Germinal center (tissue), 1 donor: ENCODE measurements around the gene KCNJ12.

ENCODE experiments used
- DNase-seq: peaks from one replicate; pipeline ENCODE4 v3.0.0; 2012; ENCODE audit warnings: mixed read lengths, low spot score

KCNJ12 gene

GRCh38 chr17:21368545-21369246 lies 7.5 kb upstream of the KCNJ12 start:
- DNase-seq: no peak

DNA sequence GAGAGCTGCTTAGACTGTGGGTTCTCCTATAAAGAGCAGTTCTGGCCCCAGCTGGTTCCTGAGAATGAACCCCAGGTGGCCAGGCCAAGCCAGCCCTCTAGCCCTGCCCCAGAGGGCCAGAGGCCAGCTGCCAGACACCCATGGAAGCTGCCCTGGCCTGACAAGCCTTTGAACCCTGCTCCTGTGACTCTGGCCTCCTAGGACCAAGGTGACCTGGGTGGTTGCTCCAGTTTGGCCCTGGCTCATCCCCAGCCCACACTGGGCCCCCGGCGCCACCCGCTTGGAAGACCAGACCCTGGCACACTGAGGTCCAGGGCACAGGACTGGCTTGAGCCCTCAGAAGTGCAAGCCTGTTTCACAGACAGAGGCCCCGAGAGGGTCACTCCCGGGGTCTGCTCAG lies 6.8 kb upstream of the KCNJ12 start:
- no peak for DNase-seq

- DNase-seq: no peak
These were observed 5.7 kb upstream of the KCNJ12 start for GRCh38 chr17:21370430-21370829.

GRCh38 chr17:21371511-21372081 lies 4.6 kb upstream of the KCNJ12 start:
- DNase-seq: no peak

DNA sequence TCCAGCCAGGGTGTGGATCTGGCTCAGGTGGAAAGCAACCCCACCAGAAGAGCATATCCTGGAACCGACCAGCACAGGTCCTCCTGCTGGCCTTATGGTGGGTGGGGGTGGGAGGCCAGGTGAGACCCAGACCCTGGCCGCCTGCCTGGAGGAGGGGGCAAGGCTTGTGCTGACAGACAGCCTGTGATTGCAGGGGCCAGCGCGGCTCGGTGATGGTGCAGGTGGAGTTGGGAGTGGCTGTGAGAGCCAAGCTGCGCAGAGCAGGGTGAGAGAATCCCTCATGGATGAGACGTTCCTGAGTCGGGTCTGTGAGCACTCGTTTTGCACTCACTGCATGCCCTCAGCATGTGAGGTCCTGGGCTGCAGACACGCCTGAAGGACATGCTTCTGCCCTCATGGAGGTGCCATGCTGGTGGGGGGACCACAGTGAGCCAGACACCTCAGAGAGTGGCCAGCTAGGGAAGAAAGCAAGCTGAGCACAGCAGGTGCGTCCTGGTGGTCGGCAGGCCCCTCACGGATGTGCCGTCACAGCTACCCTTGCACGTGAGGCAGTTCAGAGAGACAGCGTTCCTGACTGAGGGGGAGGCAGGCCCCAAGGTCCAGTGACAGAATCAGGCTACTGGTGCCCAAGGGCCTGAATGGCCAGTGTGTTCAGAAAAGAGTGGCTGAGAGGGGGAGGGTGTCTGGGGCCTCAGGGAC lies 3.8 kb upstream of the KCNJ12 start:
- DNase-seq: no peak

GRCh38 chr17:21373036-21373435 lies 3.1 kb upstream of the KCNJ12 start:
- DNase-seq: no peak

DNA sequence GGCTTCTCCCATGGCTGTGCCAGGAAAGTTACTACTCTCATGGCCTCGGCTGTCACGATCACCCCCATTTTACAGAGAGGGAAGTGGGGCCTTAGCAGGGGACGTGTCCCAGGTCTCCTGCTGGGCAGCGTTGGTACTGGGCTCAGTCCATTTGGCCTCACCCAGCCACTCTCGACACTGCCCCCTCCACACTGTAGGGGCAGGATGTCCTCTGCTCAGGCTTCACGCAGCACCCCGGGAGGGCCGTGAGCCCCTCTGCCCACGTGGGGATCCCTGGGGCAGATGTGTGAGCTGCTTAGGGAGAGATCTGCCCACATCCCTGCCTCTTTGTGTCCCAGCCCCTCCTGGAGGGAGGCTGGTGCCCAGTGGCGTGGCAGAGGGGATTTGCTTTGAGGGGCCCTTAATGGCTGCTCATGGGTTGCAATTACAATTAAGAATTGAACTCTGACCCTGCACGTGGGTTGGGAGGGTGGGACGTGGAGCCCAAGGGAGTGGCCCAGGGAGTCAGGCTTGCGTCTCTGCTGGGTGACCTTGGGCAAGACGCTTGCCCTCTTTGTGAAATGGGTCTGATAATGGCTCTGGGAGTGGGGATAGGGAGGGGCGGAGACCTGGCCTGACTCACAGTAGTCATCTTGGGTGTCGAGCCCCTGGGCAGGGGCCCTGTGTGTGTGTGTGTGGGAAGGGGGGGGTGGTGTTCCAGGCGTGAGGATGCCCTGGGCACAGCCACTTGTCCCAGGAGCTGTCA lies 2.3 kb upstream of the KCNJ12 start:
- no peak for DNase-seq

DNA sequence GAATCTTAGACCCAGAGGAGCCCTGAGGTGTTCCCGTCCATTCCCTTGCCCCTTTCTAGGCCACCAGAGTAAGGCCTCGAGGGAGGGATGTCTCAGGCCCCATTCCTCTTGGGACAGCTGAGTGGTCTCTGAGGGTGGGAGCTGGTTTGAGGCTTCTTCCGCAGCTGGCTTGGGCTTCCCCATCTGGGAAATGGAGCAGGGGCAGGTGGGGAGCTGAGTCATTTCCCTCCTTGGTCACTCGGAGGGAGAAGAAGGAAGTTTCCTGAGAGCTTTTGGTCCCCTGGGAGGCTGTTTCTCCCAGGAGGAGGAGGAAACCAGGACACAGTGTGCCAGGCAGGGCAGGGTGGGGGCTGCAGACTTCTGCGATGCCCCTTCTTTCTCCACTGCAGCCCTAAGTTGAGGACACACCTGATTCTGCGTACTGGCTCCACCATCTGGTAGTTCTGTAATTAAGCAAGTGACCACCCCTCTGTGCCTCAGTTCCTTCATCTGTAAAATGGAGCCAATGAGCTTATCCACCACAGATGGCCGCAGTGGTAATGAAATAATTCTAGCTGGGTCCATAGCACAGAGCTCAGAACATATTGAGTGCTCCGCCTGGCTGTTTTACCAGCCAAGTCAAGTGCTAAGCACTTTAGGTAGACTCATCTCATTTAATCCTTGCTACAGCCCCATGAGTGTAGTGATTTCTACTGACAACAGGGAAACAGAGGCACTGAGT lies 1.6 kb upstream of the KCNJ12 start:
- no peak for DNase-seq

- DNase-seq: no peak
These were observed 996 bp upstream of the KCNJ12 start for GRCh38 chr17:21375162-21375560.

GRCh38 chr17:21375757-21376080 lies 438 bp upstream of the KCNJ12 start:
- no peak for DNase-seq

DNA sequence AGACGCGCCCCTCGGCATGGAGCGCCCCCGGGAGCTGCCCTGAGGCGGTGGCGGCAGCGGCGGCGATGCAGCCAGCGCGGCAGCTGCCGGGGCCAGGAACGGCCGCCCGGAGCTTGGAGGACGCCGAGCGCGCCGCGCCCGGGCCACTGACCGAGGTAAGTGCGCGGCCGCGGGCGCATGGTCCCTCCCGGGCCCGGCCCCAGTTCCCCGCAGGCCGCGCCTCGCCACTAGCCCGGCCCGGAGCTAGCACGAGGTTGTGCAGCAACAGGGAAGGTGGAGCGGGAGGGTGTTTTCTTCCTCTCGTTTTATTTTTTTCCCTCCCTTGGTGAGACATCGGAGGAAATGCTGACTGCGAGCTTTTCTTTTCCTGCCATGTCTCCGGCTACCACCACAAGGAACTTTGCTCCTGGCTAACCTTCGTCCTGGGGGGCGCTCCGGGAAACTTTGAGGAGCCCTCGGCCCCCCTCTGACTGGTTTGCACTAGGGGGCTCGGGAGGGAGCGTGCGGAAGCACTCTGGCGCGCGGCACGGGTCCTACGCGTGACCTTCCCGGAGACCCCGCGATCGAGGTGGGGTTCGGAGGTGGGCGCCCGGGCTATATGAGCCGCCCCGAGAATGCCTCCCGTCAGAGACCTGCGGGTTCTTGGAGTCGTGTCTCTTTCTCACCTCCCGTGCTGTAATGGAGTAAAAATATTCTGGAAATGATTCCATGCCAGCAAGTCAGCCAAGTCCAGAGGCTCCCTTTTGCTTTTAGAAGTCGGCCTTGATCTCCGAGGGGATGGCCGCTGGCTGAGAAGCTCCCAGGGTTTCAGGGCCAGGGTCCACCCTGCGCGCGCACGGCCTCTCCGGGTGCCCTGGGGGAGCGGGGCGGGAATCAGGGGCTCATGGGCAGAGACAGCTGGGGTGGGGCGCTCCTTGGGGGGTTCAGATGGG lies 868 bp downstream of the KCNJ12 start:
- no peak for DNase-seq

GRCh38 chr17:21377705-21378396 lies 1.7 kb downstream of the KCNJ12 start:
- DNase-seq: no peak

DNA sequence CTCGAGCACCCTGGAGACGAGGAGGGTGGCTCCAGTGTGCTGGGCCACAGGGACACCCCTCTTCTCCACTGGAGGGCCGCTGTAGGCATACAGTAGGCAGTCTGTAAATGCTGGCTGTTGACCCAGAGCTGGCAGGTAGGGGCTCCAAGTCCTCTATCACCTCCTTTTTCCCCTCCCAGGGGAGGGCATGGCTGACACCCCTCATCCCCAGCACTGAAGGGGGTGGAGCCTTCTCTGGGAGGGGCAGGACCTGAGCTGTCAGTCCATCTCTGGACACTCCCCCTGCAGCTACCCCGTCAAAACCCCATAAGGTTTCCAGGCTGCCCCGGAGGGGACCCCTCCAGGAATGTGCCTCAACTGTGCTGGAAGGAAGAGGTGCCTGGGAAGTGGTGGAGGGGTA lies 2.4 kb downstream of the KCNJ12 start:
- DNase-seq: no peak

DNA sequence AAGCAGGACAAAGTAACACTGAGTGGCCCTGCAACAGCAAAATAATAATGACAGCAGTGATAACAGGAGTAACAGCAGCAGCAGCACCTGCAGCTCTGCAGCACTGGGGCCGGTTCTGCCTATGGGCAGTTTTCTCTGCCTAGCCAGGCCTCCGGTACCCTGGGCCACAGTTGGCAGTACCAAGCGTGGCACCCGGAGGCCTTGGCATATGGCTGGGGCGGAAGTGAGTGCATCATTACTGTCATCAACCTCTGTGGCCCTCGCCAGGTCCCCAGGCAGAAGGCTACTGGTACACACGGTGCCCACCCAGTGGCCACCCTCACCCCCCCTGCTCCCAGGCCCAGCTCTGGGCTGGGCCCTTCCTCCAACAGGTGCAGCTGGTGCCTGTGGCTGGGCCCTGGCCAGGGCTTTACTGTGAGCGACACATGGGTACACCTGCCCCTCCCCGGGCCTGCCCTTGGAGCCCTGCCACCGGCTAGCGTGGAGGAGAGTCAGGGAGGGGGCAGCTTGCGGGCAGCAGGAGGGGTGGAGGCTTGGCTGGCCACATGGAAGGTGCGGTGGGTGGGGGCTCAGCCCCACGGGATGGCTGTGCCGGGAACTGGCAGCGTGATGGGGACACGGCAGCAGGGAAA lies 3.0 kb downstream of the KCNJ12 start:
- no peak for DNase-seq

- no peak for DNase-seq
These were observed 4.5 kb downstream of the KCNJ12 start for GRCh38 chr17:21380659-21381058.

DNA sequence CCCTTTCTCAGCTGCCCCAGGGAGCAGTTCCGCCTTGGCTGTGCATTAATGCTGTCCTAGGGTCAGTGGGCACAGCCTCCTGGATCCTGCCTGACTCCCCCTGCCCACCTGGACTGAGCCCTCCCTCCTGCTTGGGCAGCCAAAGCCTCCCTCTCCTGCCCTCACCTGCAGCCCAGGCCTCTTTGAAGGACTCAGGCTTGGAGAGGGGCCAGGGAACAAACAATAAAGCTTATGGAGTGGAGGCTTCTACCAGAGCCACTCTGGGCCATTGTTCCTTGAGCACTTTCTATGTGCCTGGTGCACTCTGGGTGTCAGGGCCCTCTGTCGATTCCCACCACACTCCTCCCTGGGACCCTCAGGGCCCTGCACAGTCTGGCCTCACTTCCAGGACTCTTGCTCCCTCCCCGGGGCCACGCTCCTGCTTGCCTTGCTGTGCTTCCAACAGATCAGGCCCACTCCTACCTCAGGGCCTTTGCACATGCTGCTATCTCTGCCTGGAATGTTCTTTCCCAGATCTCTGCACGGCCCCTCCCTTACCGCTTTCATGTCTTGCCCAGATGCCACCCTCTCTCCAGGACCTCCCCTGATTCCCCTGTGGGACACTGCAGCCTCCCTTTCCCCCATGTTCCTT lies 5.0 kb downstream of the KCNJ12 start:
- DNase-seq: no peak

DNA sequence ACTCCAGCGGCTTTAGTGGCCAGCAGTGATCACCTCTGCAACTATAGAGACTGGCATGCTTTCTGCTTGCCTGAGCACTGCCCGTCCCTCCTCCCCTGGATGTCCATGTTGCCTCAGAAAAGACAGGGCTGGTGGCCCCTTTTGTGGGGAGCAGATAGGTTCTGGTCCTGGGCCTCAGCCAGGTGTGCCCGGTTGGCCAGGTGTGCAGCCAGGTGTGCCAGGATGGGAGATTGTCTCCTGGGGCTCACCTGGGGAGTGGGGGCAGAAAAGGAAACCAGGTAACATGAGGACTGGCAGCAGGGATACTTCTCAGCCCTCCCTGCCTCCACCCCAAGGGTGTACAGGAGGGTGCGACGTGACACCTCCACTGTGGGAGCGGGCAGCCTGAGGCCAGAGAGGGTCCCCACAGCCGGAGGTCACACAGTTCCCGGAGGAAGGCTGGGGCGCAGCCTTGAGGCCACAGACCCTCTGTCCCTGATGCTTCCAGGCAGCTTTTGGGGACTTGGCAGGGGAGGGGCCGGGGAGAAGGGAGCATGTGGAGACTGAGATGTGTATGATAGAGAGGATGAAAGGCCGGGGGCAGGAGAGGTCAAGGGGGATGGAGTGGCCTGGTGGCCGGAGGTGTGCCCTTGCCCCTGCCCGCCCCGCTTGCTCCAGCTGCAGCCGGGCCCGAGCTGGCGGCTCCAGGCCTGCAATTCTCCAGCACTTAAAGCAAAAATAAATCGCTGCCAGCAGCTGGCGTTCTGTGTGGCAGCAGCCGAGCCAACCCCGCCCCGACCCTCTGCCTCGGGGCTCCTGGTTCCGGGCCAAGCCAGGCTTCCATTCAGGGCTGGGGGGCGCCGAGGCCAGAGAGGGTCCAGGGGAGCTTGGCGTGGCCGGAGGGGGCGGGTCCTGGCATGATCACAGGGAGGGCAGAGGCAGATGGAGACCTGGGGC lies 6.7 kb downstream of the KCNJ12 start:
- no peak for DNase-seq

DNA sequence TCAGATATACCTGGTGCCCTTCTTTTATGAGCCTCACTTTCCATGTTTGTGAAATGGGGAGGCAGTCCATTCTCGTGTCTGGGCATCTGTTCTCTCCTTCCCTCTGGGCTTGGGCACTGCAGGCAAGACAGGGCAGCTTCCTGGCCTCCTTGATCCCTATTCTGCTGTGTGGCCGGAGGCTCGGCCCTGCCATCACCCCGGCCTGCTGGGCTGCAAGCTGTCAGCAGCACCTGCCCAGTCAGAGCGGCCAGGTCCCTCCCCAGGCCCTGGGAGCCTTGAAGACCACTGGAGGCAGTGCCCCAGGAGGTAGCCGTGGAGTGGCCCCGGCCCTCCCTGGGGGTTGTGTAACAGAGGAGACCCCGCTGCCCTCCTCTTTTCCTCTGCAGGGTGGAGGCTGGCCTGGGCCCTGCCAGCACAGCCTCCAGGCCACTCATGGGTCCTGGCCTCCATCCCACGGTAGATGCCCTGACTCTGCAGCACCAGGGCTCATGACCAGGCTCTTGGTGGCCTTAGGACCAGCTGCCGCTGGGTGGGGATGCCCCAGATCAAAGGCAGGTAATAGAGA lies 9.2 kb downstream of the KCNJ12 start:
- no peak for DNase-seq
